ENCODE data around the gene MAN1A1. TPM values are rescaled to one million over a fixed set of nuclear protein-coding genes. Genes with fewer than 3 reads are reported as not detected.

The MAN1A1 gene
- total RNA-seq, 1 donor from 2014 or later: 78.0 TPM

DNA sequence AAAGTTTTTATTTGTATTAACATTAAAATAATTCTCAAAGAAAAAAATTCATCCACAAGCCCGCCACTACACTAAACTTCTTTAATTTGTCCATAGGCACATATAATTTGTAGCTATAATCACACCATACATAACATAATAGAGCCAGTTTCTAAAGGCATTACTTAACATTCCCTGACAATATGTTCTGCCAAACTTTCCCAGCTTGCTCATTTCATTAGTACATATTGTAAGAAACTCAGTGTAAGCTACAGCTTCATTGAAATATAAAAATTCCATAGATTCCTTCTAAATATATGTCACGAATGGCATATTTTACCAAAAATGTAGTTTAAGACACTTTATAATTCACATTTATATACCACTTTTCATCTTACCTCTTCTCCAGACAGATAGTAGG lies 59.3 kb downstream of the MAN1A1 start:
- ATAC-seq (no peak), DNase-seq (no peak)
- H3K4me1 ChIP-seq: no peaks in the 10 kb centered on the region
- no peak overlapping the region for H3K4me3 ChIP-seq
- TF ChIP-seq, protein P1, sequence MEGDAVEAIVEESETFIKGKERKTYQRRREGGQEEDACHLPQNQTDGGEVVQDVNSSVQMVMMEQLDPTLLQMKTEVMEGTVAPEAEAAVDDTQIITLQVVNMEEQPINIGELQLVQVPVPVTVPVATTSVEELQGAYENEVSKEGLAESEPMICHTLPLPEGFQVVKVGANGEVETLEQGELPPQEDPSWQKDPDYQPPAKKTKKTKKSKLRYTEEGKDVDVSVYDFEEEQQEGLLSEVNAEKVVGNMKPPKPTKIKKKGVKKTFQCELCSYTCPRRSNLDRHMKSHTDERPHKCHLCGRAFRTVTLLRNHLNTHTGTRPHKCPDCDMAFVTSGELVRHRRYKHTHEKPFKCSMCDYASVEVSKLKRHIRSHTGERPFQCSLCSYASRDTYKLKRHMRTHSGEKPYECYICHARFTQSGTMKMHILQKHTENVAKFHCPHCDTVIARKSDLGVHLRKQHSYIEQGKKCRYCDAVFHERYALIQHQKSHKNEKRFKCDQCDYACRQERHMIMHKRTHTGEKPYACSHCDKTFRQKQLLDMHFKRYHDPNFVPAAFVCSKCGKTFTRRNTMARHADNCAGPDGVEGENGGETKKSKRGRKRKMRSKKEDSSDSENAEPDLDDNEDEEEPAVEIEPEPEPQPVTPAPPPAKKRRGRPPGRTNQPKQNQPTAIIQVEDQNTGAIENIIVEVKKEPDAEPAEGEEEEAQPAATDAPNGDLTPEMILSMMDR (IDR thresholded peaks at IDR 0.05): no peak
- H3K27ac ChIP-seq: no peak overlapping the region
- no peaks in the 10 kb centered on the region for H3K27me3 ChIP-seq (ENCODE audit: low read depth)
- intact Hi-C loops (cut with DNase I): no loop called here
- H3K36me3 ChIP-seq: peaks cover 5% of the 10 kb centered on the region
- no peaks in the 10 kb centered on the region for H3K9me3 ChIP-seq

DNA sequence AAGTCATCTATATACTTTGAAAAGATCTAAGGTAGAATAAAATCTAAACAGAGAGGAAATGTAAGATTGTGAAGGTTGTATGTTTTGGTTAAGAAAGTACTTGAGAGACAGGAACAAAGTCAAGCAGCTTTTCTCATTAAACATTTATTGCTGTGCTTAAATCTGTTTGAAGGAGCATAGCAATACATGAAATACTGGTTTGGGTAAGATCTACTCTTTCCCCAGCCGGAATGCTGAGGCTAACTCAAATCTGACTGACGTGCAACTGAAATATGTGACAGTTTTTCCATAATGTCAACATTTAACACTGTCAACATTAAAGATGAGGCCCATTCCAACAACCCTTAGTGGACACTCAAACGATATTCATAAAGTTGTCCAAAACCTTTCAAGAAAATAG lies 59.9 kb downstream of the MAN1A1 start:
- peaks cover 5% of the 10 kb centered on the region for H3K36me3 ChIP-seq
- H3K4me1 ChIP-seq: no peaks in the 10 kb centered on the region
- no peaks in the 10 kb centered on the region for H3K27me3 ChIP-seq (ENCODE audit: low read depth)
- ATAC-seq: peak in 1 of 2 donors; percentile 29
- no peaks in the 10 kb centered on the region for H3K9me3 ChIP-seq
- TF ChIP-seq, protein P1 (IDR thresholded peaks at IDR 0.05): no peak
- intact Hi-C loops (cut with DNase I): no loop called here
- no peak overlapping the region for H3K27ac ChIP-seq
- DNase-seq: no peak
- H3K4me3 ChIP-seq: no peak overlapping the region

DNA sequence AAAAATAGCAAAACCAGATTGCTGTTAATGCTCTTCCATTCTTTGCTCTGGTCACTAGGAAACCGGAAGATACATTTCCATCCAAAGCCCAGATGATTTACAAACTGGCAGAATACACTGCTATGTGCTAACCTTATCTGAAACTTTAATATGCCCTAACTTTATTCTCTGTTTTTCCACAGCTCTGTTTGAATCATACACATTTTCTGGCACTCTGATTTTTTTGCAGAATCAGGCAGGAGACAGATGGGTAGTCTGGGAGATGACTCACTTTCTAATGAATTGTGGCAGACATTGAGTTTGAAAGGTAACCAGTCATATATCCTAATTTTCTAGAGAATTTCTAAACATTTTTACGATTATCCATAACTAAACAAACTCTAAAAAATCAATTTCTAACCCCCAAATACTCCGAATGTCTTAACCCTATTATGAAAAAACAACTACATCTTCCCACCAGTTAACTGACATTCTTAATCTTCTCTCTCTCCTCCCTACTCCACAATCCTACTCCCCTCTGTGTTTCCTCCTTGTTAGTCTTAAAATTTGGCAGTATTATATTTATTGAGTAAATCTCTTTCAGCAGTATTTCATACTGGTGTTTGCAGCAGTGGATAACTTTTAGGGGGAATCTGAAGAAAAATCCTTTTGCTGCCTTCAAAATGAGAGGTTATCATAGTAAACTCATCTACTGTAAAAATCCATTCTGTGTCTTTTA lies 63.5 kb downstream of the MAN1A1 start:
- Histone ChIP-seq H3K4me1 (peaks cover 7% of the 10 kb centered on the region), H3K4me3 (no peak overlapping the region), H3K27me3 (ENCODE audit: low read depth) (no peaks in the 10 kb centered on the region), H3K9me3 (no peaks in the 10 kb centered on the region), H3K27ac (no peak overlapping the region), H3K36me3 (peaks cover 5% of the 10 kb centered on the region)
- ATAC-seq (no peak), DNase-seq (no peak)
- TF ChIP-seq, protein P1 (IDR thresholded peaks at IDR 0.05): no peak
- intact Hi-C loops (cut with DNase I): no loop called here

DNA sequence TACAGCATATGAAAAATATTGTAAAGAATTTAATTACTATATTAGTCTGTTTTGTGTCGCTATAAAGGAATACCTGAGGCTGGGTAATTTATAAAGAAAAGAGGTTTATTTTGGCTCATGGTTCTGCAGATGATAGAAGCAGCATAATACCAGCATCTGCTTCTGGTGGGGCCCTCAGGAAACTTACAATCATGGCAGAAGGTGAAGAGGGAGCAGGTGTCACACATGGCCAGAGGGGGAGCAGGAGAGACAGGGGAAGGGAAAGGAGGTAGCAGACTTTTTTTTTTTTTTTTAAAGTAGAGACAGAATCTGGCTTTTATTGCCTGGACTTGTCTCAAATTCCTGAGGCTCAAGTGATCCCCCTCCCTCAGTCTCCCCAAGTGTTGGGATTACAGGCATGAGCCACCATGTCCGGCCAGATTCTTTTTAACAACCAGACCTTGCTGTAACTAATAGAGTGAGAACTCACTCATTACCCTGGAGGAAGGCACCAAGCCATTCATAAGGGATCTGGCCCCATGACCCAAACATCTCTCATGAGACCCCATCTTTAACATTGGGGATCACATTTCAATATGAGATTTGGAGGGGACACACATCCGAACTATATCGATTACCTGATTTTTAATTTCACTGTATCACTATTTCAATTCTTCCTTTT lies 64.6 kb downstream of the MAN1A1 start:
- no peak overlapping the region for H3K4me3 ChIP-seq
- peaks cover 5% of the 10 kb centered on the region for H3K36me3 ChIP-seq
- no peaks in the 10 kb centered on the region for H3K9me3 ChIP-seq
- H3K27me3 ChIP-seq (ENCODE audit: low read depth): no peaks in the 10 kb centered on the region
- no peak for DNase-seq
- TF ChIP-seq, protein P1 (IDR thresholded peaks at IDR 0.05): peak; percentile 8
- no peak overlapping the region for H3K27ac ChIP-seq
- ATAC-seq: no peak
- intact Hi-C loops (cut with DNase I): no loop called here
- H3K4me1 ChIP-seq: peaks cover 7% of the 10 kb centered on the region

DNA sequence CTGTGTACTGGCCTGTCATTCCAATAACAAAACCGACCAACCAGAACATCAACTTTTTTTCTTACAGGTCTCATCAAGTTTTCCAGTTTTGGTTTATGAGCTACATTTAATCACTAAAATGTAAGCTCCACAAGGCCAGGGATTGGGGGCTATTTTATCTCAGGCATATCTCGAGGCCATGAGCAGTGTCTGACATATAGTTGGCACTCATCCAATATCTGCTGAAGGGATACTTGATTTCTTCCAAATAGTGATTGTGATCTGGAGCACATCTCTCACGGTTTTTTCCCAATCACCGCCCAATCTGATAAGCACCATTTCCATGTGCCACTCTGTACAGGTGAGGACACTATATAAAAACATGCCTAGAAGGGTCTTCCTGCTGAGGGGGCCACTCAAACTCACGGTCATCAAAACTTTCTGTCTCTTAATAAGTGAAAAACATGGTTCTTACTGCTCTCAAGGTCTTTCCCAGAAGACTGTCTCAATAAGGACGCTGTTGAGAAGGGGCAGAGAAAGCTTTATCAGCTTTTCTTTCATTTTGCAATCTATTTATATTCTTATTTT lies 65.5 kb downstream of the MAN1A1 start:
- H3K27me3 ChIP-seq (ENCODE audit: low read depth): no peaks in the 10 kb centered on the region
- TF ChIP-seq, protein P1 (IDR thresholded peaks at IDR 0.05): no peak
- no peak overlapping the region for H3K4me3 ChIP-seq
- intact Hi-C loops (cut with DNase I): no loop called here
- ATAC-seq (no peak), DNase-seq (no peak)
- H3K36me3 ChIP-seq: peaks cover under 1% of the 10 kb centered on the region
- H3K9me3 ChIP-seq: no peaks in the 10 kb centered on the region
- H3K27ac ChIP-seq: no peak overlapping the region
- H3K4me1 ChIP-seq: peaks cover 7% of the 10 kb centered on the region
